Measurements from ENCODE around the gene ETFA.
"Not testable (repeated sequence)": the region's sequence is repeated elsewhere in the genome, so short reads cannot be mapped to it uniquely, and the experiment has no call there.

Gene ETFA

GRCh38 chr15:76282465-76282864 is 28.8 kb downstream of the ETFA start:
- no peak for DNase-seq (ENCODE audit: low read depth in 1 of 2, low spot score in 1 of 2)

GRCh38 chr15:76278651-76279050 is 32.6 kb downstream of the ETFA start:
- no peak for DNase-seq (ENCODE audit: low read depth in 1 of 2, low spot score in 1 of 2)

- DNase-seq (ENCODE audit: low read depth in 1 of 2, low spot score in 1 of 2): no peak
Measured at GRCh38 chr15:76274821-76275220, 36.4 kb downstream of the ETFA start.

GRCh38 chr15:76274226-76274625 is 37.0 kb downstream of the ETFA start:
- DNase-seq (ENCODE audit: low read depth in 1 of 2, low spot score in 1 of 2): no peak

- no peak for DNase-seq (ENCODE audit: low read depth in 1 of 2, low spot score in 1 of 2)
Measured at GRCh38 chr15:76270876-76271275, 40.4 kb downstream of the ETFA start.

GRCh38 chr15:76267077-76267476 is 44.2 kb downstream of the ETFA start:
- DNase-seq (ENCODE audit: low read depth in 1 of 2, low spot score in 1 of 2): no peak

- DNase-seq (ENCODE audit: low read depth in 1 of 2, low spot score in 1 of 2): not testable (repeated sequence)
Measured at GRCh38 chr15:76265769-76266168, 45.5 kb downstream of the ETFA start.

GRCh38 chr15:76260246-76260938 is 50.9 kb downstream of the ETFA start:
- DNase-seq (ENCODE audit: low read depth in 1 of 2, low spot score in 1 of 2): no peak

- no peak for DNase-seq (ENCODE audit: low read depth in 1 of 2, low spot score in 1 of 2)
Measured at GRCh38 chr15:76259392-76259791, 51.9 kb downstream of the ETFA start.

- DNase-seq (ENCODE audit: low read depth in 1 of 2, low spot score in 1 of 2): no peak
Measured at GRCh38 chr15:76258460-76258859, 52.8 kb downstream of the ETFA start.

- no peak for DNase-seq (ENCODE audit: low read depth in 1 of 2, low spot score in 1 of 2)
Measured at GRCh38 chr15:76253691-76254473, 57.4 kb downstream of the ETFA start.

GRCh38 chr15:76252249-76252648 is 59.0 kb downstream of the ETFA start:
- DNase-seq (ENCODE audit: low read depth in 1 of 2, low spot score in 1 of 2): no peak

- no peak for DNase-seq (ENCODE audit: low read depth in 1 of 2, low spot score in 1 of 2)
Measured at GRCh38 chr15:76251717-76252116, 59.6 kb downstream of the ETFA start.

GRCh38 chr15:76245072-76245610 is 66.1 kb downstream of the ETFA start:
- DNase-seq (ENCODE audit: low read depth in 1 of 2, low spot score in 1 of 2): no peak

GRCh38 chr15:76239786-76240185 is 71.5 kb downstream of the ETFA start:
- DNase-seq (ENCODE audit: low read depth in 1 of 2, low spot score in 1 of 2): no peak

- DNase-seq (ENCODE audit: low read depth in 1 of 2, low spot score in 1 of 2): no peak
Measured at GRCh38 chr15:76236350-76236749, 74.9 kb downstream of the ETFA start.

GRCh38 chr15:76235186-76235826 is 76.0 kb downstream of the ETFA start:
- no peak for DNase-seq (ENCODE audit: low read depth in 1 of 2, low spot score in 1 of 2)

- no peak for DNase-seq (ENCODE audit: low read depth in 1 of 2, low spot score in 1 of 2)
Measured at GRCh38 chr15:76234337-76234889, 76.9 kb downstream of the ETFA start.

- no peak for DNase-seq (ENCODE audit: low read depth in 1 of 2, low spot score in 1 of 2)
Measured at GRCh38 chr15:76233921-76234320, 77.3 kb downstream of the ETFA start.

- no peak for DNase-seq (ENCODE audit: low read depth in 1 of 2, low spot score in 1 of 2)
Measured at GRCh38 chr15:76229266-76229665, 82.0 kb downstream of the ETFA start.

- DNase-seq (ENCODE audit: low read depth in 1 of 2, low spot score in 1 of 2): no peak
Measured at GRCh38 chr15:76223521-76223920, 87.7 kb downstream of the ETFA start.

GRCh38 chr15:76222159-76222558 is 89.1 kb downstream of the ETFA start:
- no peak for DNase-seq (ENCODE audit: low read depth in 1 of 2, low spot score in 1 of 2)
